Measurements from ENCODE around the gene UCMA.
"Not testable (repeated sequence)": the region's sequence is repeated elsewhere in the genome, so short reads cannot be mapped to it uniquely, and the experiment has no call there.

Gene UCMA

DNA sequence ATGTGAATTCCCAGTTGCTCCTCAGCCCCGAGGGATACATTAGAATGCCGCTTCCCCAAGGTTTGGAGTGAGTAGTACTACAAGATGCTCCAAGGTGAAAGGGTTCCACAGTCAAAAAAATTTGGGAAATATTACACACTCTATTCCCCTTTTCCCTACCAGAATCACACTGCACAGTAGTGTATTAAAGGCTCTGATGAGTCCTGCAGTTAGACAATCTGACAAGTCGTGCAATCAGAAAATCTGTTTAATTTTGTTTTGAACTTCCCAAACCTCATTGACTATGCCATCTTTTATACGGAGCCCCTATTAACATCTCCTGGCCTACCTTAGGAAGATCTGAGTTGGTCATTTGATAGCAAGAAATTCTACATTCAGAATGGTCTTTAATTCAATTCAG is 13.6 kb upstream of the UCMA start:
- no peaks in the 10 kb centered on the region for H3K36me3 Mint-ChIP-seq
- H3K9me3 Mint-ChIP-seq = no peaks in the 10 kb centered on the region
- ATAC-seq (replicated peaks) (no peak), DNase-seq (no peak)
- H3K27ac Mint-ChIP-seq = no peak overlapping the region
- no peaks in the 10 kb centered on the region for H3K27me3 Mint-ChIP-seq
- no peak overlapping the region for H3K4me3 Mint-ChIP-seq
- H3K4me1 Mint-ChIP-seq = peaks cover 5 to 6% of the 10 kb centered on the region in 2 donors

DNA sequence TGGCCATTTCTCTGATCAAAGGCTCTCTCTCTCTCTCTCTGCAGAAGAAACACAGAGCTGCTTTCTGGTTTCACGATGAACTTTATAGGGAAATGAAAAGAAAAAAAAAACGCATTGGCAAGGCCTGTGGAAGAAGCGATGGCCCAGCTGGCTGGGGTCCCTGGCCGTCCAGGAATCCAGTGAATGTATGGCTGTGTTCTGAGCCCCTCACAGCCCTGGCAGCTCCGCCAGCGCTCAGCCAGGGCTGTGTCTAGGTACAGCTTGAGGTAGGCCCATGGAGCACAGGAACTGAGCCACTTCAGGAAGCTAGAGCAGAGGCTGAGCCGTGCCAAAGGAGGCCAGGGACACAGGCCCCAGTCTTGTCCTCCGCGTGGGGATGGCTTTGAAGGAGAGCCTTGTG is 13.1 kb upstream of the UCMA start:
- H3K36me3 Mint-ChIP-seq = no peaks in the 10 kb centered on the region
- H3K27me3 Mint-ChIP-seq = no peaks in the 10 kb centered on the region
- DNase-seq (no peak), ATAC-seq (replicated peaks) (no peak)
- H3K27ac Mint-ChIP-seq = no peak overlapping the region
- peaks cover under 1 to 2% of the 10 kb centered on the region in 2 donors for H3K4me1 Mint-ChIP-seq
- no peak overlapping the region for H3K4me3 Mint-ChIP-seq
- H3K9me3 Mint-ChIP-seq = no peaks in the 10 kb centered on the region

DNA sequence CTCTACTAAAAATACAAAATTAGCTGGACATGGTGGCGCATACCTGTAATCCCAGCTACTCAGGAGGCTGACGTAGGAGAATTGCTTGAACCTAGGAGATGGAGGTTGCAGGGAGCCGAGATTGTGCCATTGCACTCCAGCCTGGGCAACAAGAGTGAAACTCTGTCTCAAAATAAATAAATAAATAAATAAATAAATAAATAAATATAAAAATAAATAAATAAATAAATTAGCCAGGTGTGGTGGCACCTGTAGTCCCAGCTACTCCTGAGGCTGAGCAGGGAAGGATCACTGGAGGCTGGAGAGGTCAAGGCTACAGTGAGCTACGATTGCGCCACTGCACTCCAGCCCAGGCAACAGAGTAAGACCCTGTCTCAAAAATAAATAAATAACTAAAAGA is 8.1 kb upstream of the UCMA start:
- H3K4me1 Mint-ChIP-seq, DNase-seq, H3K27ac Mint-ChIP-seq: not testable (repeated sequence)

DNA sequence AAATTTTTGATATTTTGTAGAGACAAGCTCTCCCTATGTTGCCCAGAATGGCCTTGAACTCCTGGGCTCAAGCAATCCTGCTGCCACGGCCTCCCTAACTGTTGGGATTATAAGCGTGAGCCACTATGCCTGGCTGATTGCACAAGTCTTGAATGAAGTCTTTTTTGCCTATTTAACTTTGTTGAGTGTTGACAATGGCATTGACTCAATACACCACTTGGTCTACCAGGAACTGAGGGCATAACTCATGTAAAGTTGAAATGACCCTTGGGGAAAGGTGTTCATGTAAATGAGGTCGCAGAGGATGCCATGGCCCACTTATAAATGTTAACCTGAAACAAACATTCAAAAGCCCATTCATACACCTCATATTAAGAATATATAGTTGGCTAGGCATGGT is 7.4 kb upstream of the UCMA start:
- ATAC-seq (replicated peaks) (no peak), DNase-seq (no peak)
- H3K4me3 Mint-ChIP-seq = no peak overlapping the region
- H3K36me3 Mint-ChIP-seq = no peaks in the 10 kb centered on the region
- H3K9me3 Mint-ChIP-seq = no peaks in the 10 kb centered on the region
- H3K27me3 Mint-ChIP-seq = peaks cover 0 to 2% of the 10 kb centered on the region in 2 donors
- H3K4me1 Mint-ChIP-seq = no peaks in the 10 kb centered on the region
- H3K27ac Mint-ChIP-seq = no peak overlapping the region

More for the DNA sequence above, 8.1 kb upstream of the UCMA start:
- H3K36me3 Mint-ChIP-seq; H3K4me3 Mint-ChIP-seq; H3K9me3 Mint-ChIP-seq; ATAC-seq (replicated peaks); H3K27me3 Mint-ChIP-seq: not testable (repeated sequence)

DNA sequence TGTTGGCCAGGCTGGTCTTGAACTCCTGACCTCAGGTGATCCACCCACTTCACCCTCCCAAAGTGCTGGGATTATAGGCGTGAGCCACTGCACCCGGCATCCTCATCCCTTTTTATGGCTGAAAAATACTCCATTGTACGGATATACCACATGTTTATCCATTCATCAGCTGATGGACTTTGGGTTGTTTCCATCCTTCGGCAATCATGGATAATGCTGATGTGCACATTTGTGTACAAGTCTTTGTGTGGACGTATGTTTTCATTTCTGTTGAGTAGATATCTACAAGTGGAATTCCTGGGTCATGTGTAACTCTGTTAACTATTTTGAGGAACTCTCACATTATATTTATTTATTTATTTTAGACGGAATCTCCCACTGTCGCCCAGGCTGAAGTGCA is 5.7 kb upstream of the UCMA start:
- H3K36me3 Mint-ChIP-seq = no peaks in the 10 kb centered on the region
- DNase-seq = no peak
- no peaks in the 10 kb centered on the region for H3K4me1 Mint-ChIP-seq
- H3K9me3 Mint-ChIP-seq = no peaks in the 10 kb centered on the region
- peaks cover 0 to 5% of the 10 kb centered on the region in 2 donors for H3K27me3 Mint-ChIP-seq
- no peak overlapping the region for H3K4me3 Mint-ChIP-seq
- no peak for ATAC-seq (replicated peaks)
- no peak overlapping the region for H3K27ac Mint-ChIP-seq

DNA sequence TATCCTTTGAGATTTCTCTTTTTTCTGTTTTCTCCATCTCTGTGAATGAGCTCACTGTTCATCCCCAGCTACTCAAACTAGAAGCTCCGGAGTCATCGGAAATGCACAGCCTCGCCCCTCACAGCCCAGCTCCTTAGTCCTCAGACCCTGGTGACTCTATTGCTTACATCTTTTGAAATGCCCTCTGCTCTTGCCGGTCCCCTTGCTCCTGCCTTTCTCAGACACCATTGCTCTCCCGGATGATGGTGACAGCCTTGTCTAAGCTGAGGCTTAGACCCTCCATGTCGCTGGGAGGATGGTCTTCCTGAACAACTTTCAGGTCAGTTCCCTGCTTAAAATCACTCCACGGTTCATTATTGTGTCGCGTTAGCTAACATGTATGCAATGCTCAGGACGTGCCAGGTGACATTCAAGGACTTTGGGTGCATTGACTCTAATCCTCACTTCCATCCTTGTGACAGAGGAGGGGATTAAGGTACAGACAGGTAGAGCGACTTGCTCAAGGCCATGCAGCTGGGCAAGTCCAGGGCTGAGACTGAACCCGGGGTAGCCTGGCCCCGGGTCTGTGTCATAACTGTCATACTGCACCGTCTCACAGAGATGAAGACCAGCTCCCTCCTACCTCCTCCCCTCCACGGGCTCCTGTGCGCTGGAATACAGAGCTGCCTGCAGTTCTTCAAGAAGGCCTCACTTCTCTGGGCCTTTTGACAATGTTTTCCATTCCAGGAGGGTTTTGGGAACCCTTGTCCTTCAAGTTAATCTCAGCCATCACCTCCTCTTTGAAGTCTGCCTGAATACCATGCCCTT is 4.3 kb upstream of the UCMA start:
- no peaks in the 10 kb centered on the region for H3K9me3 Mint-ChIP-seq
- no peak overlapping the region for H3K4me3 Mint-ChIP-seq
- DNase-seq = no peak
- H3K27ac Mint-ChIP-seq = no peak overlapping the region
- H3K36me3 Mint-ChIP-seq = no peaks in the 10 kb centered on the region
- no peak for ATAC-seq (replicated peaks)
- peaks cover 4 to 5% of the 10 kb centered on the region in 2 donors for H3K27me3 Mint-ChIP-seq
- H3K4me1 Mint-ChIP-seq = no peaks in the 10 kb centered on the region

DNA sequence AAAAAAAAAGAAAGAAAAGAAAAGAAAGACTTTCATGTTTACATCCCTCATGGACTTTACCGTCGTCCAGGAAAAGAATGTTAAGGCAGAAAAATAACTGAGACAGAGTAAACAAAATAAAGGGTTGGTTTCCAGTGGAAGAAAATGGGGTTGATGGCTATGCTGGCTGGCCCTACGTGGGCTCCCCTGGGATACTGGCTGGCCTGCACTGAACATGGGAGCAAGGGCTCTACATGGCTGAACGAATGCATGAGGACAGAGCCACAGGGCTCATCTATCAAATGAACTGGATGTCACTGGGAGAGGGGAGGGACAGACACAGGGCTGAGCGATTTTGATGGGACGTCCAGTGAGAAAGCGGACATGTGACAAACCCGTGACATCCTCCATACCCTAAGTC is 2.5 kb upstream of the UCMA start:
- Mint-ChIP-seq H3K27ac (no peak overlapping the region), H3K4me1 (no peaks in the 10 kb centered on the region), H3K9me3 (no peaks in the 10 kb centered on the region), H3K36me3 (no peaks in the 10 kb centered on the region), H3K4me3 (no peak overlapping the region), H3K27me3 (peaks cover 4 to 5% of the 10 kb centered on the region in 2 donors)
- DNase-seq (no peak), ATAC-seq (replicated peaks) (no peak)

DNA sequence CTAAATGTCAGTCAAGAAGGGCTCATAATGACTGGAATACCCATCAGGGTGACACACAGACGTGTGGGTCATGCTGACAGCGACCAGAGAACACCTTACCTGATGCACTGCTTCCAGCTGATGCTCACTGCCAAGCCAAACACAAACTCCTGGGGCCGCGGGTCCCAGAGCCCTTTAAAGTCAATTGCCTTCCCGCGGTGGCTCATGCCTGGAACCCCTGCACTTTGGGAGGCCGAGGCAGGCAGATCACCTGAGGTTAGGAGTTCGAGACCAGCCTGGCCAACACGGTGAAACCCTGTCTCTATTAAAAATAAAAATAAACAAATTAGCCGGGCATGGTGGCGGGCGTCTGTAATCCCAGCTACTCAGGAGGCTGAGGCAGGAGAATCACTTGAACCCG is 562 bp upstream of the UCMA start:
- H3K27ac Mint-ChIP-seq; H3K36me3 Mint-ChIP-seq; H3K9me3 Mint-ChIP-seq; ATAC-seq (replicated peaks); H3K4me3 Mint-ChIP-seq; H3K4me1 Mint-ChIP-seq; DNase-seq: not testable (repeated sequence)
- H3K27me3 Mint-ChIP-seq = peaks cover 4 to 14% of the 10 kb centered on the region in 2 donors

DNA sequence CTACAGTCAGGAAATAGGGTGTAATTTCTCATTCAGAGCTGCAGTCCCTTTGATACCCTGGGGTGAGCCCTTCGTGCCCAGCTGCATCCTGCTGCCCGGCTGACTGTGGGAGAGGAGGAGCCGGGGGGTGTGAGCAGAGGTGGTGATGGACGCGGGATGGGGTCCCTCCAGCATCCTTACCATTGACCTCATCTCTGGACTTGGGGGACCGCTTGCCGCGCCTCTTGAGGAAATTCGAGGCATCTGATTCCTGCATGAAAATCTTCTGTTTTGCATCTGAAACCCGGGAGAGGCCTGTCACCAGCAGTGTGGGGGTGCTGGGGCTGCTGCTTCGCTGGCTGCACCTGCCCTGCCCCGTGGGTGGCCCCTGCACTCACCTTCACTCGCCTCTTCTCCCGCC is 816 bp downstream of the UCMA start:
- Mint-ChIP-seq H3K4me3 (no peak overlapping the region), H3K36me3 (no peaks in the 10 kb centered on the region), H3K27ac (no peak overlapping the region), H3K27me3 (peaks cover 4 to 21% of the 10 kb centered on the region in 2 donors), H3K9me3 (no peaks in the 10 kb centered on the region), H3K4me1 (no peaks in the 10 kb centered on the region)
- DNase-seq (no peak), ATAC-seq (replicated peaks) (no peak)

DNA sequence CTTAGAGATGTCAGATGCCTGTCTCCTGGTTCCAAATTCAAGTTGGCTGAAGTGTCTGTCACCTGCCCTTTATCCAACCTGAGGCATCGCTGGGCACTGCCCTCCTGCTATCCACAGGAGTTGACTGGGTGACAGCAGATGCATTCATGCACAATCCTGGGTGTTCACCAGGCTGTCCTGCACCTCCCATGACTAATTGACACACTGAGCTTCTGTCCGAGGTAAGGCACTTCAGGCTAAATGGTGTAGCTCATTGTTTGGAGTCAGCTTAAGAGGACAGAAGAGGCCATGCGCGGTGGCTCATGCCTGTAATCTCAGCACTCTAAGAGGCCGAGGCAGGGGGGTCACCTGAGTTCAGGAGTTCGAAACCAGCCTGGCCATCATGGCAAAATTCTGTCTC is 2.4 kb downstream of the UCMA start:
- Mint-ChIP-seq H3K4me1 (no peaks in the 10 kb centered on the region), H3K36me3 (no peaks in the 10 kb centered on the region), H3K4me3 (no peak overlapping the region), H3K9me3 (no peaks in the 10 kb centered on the region), H3K27me3 (peaks cover 4 to 20% of the 10 kb centered on the region in 2 donors), H3K27ac (no peak overlapping the region)
- DNase-seq = no peak
- ATAC-seq (replicated peaks) = no peak

DNA sequence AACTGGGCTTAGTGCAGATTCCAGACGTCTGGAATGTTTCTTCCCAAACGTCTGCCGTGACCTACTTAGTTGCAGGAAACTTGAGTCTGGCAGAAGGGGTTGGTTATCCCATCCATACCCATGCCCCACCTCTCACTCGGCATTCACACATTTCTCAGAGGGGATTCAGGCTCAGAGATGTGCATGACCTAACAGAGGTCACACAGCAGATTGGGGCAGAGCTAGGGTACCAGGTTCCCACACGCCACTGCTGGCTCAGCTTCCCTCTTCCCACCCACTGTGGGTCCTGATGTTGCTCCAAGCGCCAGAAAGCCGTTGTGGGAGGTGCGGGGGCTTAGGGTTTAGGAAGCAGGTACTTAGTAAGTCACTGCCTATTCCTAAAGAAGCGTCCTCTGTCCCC is 3.0 kb downstream of the UCMA start:
- Mint-ChIP-seq H3K27ac (no peak overlapping the region), H3K27me3 (peaks cover 4 to 16% of the 10 kb centered on the region in 2 donors), H3K9me3 (no peaks in the 10 kb centered on the region), H3K4me3 (no peak overlapping the region), H3K36me3 (no peaks in the 10 kb centered on the region), H3K4me1 (no peaks in the 10 kb centered on the region)
- ATAC-seq (replicated peaks) (no peak), DNase-seq (no peak)

DNA sequence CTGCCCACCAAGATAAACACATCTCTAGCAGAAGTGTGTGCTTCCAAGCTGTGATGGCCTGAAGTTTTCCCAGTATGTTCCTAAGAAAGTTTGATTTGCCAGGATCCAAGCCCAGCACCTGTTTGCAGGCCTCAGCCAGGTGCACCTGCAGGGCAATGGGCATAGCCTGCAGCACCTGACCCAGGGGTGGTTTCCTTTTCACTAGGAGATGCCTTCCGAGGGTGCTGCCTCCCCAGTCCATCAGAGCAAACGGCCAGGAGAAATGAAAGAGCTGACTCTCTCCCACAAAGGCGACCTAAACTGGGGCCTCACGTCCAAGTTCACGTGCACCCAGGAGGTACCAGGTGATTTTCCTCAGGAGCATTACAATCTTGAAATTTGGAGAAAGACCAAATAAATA is 7.1 kb downstream of the UCMA start:
- H3K27ac Mint-ChIP-seq = no peak overlapping the region
- peaks cover 0 to 16% of the 10 kb centered on the region in 2 donors for H3K27me3 Mint-ChIP-seq
- H3K4me1 Mint-ChIP-seq = no peaks in the 10 kb centered on the region
- H3K9me3 Mint-ChIP-seq = no peaks in the 10 kb centered on the region
- DNase-seq (no peak), ATAC-seq (replicated peaks) (no peak)
- H3K36me3 Mint-ChIP-seq = no peaks in the 10 kb centered on the region
- H3K4me3 Mint-ChIP-seq = no peak overlapping the region

DNA sequence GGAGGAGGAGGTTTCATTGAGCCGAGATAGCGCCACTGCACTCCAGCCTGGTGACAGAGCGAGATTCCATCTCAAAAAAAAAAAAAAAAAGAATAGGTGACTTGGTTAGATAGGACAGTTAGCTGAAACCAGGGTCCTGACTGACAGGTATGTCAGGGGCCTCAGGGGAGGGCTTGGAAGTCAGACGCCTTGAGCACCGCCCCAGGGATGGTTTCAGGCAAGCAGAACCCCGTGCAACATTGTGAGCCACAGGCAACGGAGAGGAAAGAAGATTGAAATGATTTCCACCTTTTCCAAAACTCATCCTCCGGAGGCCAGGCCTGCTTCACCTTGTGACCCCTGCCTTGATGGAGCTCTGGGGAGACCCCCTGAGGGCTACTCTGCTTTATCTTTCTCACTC is 8.6 kb downstream of the UCMA start:
- Mint-ChIP-seq H3K4me1 (no peaks in the 10 kb centered on the region), H3K4me3 (no peak overlapping the region), H3K27me3 (peaks cover 0 to 15% of the 10 kb centered on the region in 2 donors), H3K36me3 (no peaks in the 10 kb centered on the region), H3K27ac (no peak overlapping the region), H3K9me3 (no peaks in the 10 kb centered on the region)
- DNase-seq = no peak
- ATAC-seq (replicated peaks) = no peak

DNA sequence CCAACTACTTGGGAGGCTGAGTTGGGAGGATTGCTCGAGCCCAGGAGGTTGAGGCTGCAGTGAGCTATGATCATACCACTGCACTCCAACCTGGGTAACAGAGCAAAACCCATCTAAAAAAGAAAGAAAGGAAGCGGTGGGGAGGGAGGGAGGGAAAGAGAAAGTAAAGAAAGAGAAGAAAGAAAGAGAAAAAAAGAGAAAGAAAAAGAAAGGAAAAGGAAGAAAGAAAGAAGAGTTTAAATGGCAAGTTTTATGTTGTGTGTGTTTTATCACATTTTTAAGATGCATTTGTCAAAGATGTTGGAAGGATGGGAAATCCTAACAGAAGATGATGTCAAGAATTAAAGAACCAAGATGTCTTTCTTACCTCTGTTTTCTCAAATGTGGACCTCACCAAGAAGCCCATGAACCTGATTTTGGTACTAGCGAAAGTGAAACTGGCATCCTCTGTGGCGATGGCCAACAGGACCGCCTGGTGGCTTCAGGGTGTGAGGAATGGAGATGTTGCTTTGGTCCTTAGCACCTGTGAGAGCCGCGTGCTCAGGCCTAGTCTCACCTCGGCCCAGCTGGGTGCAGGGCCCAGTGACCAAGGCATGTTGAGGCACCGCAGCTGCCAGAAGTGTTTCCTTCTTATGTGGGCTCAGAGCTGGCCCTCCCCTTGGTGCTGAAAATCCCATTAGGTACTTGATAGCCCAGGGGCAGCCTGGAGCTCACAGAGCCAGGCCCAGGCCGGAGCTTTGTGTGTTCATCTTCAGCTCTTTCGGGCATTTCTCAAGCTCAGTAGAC is 9.8 kb downstream of the UCMA start:
- ATAC-seq (replicated peaks) = no peak
- Mint-ChIP-seq H3K27ac (no peak overlapping the region), H3K4me1 (no peaks in the 10 kb centered on the region), H3K36me3 (no peaks in the 10 kb centered on the region), H3K27me3 (peaks cover 0 to 3% of the 10 kb centered on the region in 2 donors), H3K9me3 (no peaks in the 10 kb centered on the region), H3K4me3 (no peak overlapping the region)
- DNase-seq = no peak

DNA sequence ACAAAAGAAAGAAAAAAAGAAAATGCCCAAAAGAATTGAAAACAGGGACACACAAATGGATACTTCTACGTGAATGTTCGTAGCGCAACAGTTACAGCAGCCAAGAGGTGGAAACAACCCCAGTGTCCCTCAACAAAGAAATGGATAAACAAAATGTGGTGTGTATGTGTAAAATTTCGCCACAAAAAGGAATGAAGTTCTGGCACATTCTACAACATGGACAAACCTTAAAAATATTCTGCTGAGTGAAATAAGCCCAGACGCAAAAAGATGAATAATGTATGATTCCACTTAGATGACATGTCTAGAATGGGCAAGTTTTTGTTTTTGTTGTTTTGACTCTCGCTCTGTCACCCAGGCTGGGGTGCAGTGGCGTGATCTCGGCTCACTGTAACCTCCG is 10.9 kb downstream of the UCMA start:
- Mint-ChIP-seq H3K27me3 (no peaks in the 10 kb centered on the region), H3K36me3 (no peaks in the 10 kb centered on the region), H3K9me3 (no peaks in the 10 kb centered on the region), H3K27ac (no peak overlapping the region), H3K4me1 (no peaks in the 10 kb centered on the region), H3K4me3 (no peak overlapping the region)
- ATAC-seq (replicated peaks) (no peak), DNase-seq (no peak)
